Testis (tissue), 2 donors: ENCODE results near the gene WWC2.

Experiments used
- CTCF ChIP-seq, 3 experiments: fragments of 450-650 bp in 2 of 3; fragments of 200-600 bp in 1 of 3; sonication (generic) in 1 of 3; IDR thresholded peaks; one replicate each; pipeline ENCODE4 v1.5.1; 2016 to 2019; ENCODE audit warnings: antibody characterized with exemption in 3 of 3, mild to moderate bottlenecking in 2 of 3, moderate library complexity in 1 of 3
- POLR2A ChIP-seq: fragments of 450-650 bp; IDR thresholded peaks from one replicate; pipeline ENCODE4 v1.6.1; 2017; ENCODE audit warnings: antibody characterized with exemption, mild to moderate bottlenecking, moderate library complexity

- TF ChIP-seq CTCF (IDR thresholded peaks at IDR 0.05) (no peak), POLR2A (no peak)
Observed at GRCh38 chr4:183211533-183211932, 112.5 kb downstream of the WWC2 start.
